GM13977 (cell line): Measurements from ENCODE around the gene SUCO.

ENCODE experiments used
- DNase-seq: peaks from one replicate; pipeline ENCODE4 v3.0.0; 2012; ENCODE audit warnings: low spot score
- CTCF ChIP-seq: IDR thresholded peaks from 2 replicates; pipeline ENCODE4 v1.5.1; 2012; ENCODE audit warnings: mild to moderate bottlenecking, control low read depth; ENCODE audit not compliant: insufficient read depth; ENCODE audit errors: extremely low read depth, missing control alignments
- in situ Hi-C: fragments of 300-500 bp; cut with MboI; formaldehyde crosslinking; loops from one replicate; pipeline ENCODE4 v1.12.0; 2022; ENCODE audit warnings: low sequenced_read_pairs, low pct_unique_long_range_greater_than_20kb, mixed read lengths, inconsistent platforms; ENCODE audit not compliant: unreplicated experiment

Gene SUCO

GRCh38 chr1:172601046-172601630, 68.2 kb downstream of the SUCO start:
- DNase-seq = no peak
- in situ Hi-C loops = no loop called here
- no peak for TF ChIP-seq CTCF

GRCh38 chr1:172602706-172603105, 69.8 kb downstream of the SUCO start:
- in situ Hi-C loops = no loop called here
- TF ChIP-seq CTCF = no peak
- DNase-seq = no peak

- TF ChIP-seq CTCF = no peak
- in situ Hi-C loops = no loop called here
- no peak for DNase-seq
Measured at GRCh38 chr1:172603816-172604215, 70.9 kb downstream of the SUCO start.

- in situ Hi-C loops = no loop called here
- no peak for DNase-seq
- TF ChIP-seq CTCF = no peak
Measured at GRCh38 chr1:172605641-172606040, 72.7 kb downstream of the SUCO start.

- in situ Hi-C loops = no loop called here
- TF ChIP-seq CTCF = no peak
- no peak for DNase-seq
Measured at GRCh38 chr1:172607145-172607544, 74.2 kb downstream of the SUCO start.

- no peak for DNase-seq
- TF ChIP-seq CTCF = no peak
- in situ Hi-C loops = no loop called here
Measured at GRCh38 chr1:172608098-172608601, 75.2 kb downstream of the SUCO start.

- in situ Hi-C loops = no loop called here
- TF ChIP-seq CTCF = peak; percentile 33
- DNase-seq = no peak
Measured at GRCh38 chr1:172609528-172609927, 76.6 kb downstream of the SUCO start.
